Measurements from ENCODE around the gene GIPC2.

DNA sequence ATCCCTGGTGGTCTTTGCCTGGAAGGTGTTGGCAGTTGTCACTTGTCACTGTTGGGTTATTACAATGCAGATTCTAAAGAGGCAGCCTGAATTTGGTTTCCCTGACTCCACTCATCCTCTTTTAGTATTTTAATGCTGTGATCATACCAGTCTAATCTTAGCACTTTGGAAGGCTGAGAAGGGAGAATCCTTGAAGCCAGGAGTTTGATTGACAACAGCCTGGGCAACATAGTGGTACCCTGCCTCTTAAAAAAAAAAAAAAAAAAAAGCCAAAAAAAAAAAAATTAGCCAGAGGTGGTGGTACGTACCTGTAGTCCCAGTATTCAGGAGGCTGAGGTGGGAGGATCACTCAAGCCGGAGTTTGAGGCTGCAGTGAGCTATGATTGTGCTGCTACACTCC is 7.7 kb downstream of the GIPC2 start:
- TF ChIP-seq POLR2AphosphoS5 (IDR thresholded peaks at IDR 0.05; ENCODE audit: low read depth, low read length) (no peak), POLR2A (IDR thresholded peaks at IDR 0.05; ENCODE audit: low read depth, low read length) (no peak)

All from GM12891 (cell line).